Endothelial cell of umbilical vein (primary cell): ENCODE measurements around the gene SPDEF. TPM values are rescaled to one million over a fixed set of nuclear protein-coding genes. Genes with fewer than 3 reads are reported as not detected.

Source experiments
- BruUV-seq: library from RNA; stranded (reverse); fragments of 400-500 nt; replicated peaks from 2 replicates; lab custom pipeline; 2021; lab: Mats Ljungman, UMichigan
- CTCF ChIA-PET: fragments of 300-600, 350-600 bp; sonication (Branson Sonifier 250); formaldehyde crosslinking; loops from one replicate; lab custom pipeline; 2021; ENCODE audit warnings: antibody characterized with exemption, inconsistent platforms; lab: Charles Lee
- POLR2A ChIA-PET: fragments of 300-600, 350-600 bp; sonication (Branson Sonifier 250); formaldehyde crosslinking; loops from one replicate; lab custom pipeline; 2021; ENCODE audit warnings: antibody characterized with exemption, inconsistent platforms; lab: Charles Lee
- DNase-seq: peaks from one replicate; pipeline ENCODE4 v3.0.0-alpha.2; 2011; ENCODE audit warnings: low read depth, low spot score
- FAIRE-seq: peaks from 2 replicates; lab custom pipeline; 2011; peaks lifted over from hg19 to GRCh38; lab: Jason Lieb, UNC
- H2AFZ ChIP-seq: 2 replicates; pipeline ENCODE4 v1.6.0; 2012; ENCODE audit warnings: low read depth, low read length, control low read depth, inconsistent platforms
- H3K27ac ChIP-seq: 2 replicates; pipeline ENCODE4 v1.5.1; 2011; ENCODE audit warnings: low read depth, mild to moderate bottlenecking, control low read depth, low read length, moderate library complexity; ENCODE audit not compliant: insufficient read depth
- H3K27me3 ChIP-seq, 2 experiments: 2 replicates each; pipeline versions ENCODE4 v1.6.0 to v1.6.1; 2011; ENCODE audit warnings: low read length in 2 of 2, mixed read lengths in 1 of 2; ENCODE audit not compliant: control insufficient read depth in 2 of 2, insufficient read depth in 2 of 2
- H3K36me3 ChIP-seq, 2 experiments: 2 replicates in 1 of 2; 3 replicates in 1 of 2; pipeline ENCODE4 v1.5.1; 2011; ENCODE audit warnings: low read length in 2 of 2, mild to moderate bottlenecking in 1 of 2, moderate library complexity in 1 of 2; ENCODE audit not compliant: control insufficient read depth in 2 of 2, insufficient read depth in 2 of 2; ENCODE audit errors: extremely low read depth in 1 of 2
- H3K4me1 ChIP-seq: 3 replicates; pipeline ENCODE4 v1.5.1; 2011; ENCODE audit warnings: mild to moderate bottlenecking, low read length; ENCODE audit not compliant: control insufficient read depth, insufficient read depth; ENCODE audit errors: extremely low read depth
- H3K4me2 ChIP-seq: 2 replicates; pipeline ENCODE4 v1.6.1; 2011; ENCODE audit warnings: low read length, control low read depth, mixed read lengths; ENCODE audit not compliant: insufficient read depth
- H3K4me3 ChIP-seq, 3 experiments: fragments of 200-600 bp in 1 of 3; sonication (generic), shearing (Covaris generic) in 1 of 3; replicated peaks in 1 of 3; 2 replicates each; pipeline ENCODE4 v1.5.1; 2011 to 2016; ENCODE audit warnings: control low read depth in 3 of 3, low read length in 3 of 3, mild to moderate bottlenecking in 2 of 3, inconsistent platforms in 1 of 3, low read depth in 1 of 3, moderate library complexity in 1 of 3; ENCODE audit not compliant: insufficient read depth in 1 of 3
- H3K79me2 ChIP-seq: 2 replicates; pipeline ENCODE4 v1.6.0; 2012; ENCODE audit warnings: low read length, inconsistent platforms; ENCODE audit not compliant: control insufficient read depth, insufficient read depth
- H3K9ac ChIP-seq: replicated peaks from 2 replicates; pipeline ENCODE3; 2011; ENCODE audit warnings: low read length, control low read depth; ENCODE audit not compliant: insufficient read depth; ENCODE audit errors: extremely low read depth
- H3K9me1 ChIP-seq: replicated peaks from 3 replicates; pipeline ENCODE4 v1.6.0; 2011; ENCODE audit warnings: mild to moderate bottlenecking, low read length; ENCODE audit not compliant: control insufficient read depth, insufficient read depth; ENCODE audit errors: extremely low read depth
- H3K9me3 ChIP-seq: replicated peaks from 2 replicates; pipeline ENCODE4 v1.5.1; 2012; ENCODE audit warnings: low read length, inconsistent platforms; ENCODE audit not compliant: control insufficient read depth, insufficient read depth
- H4K20me1 ChIP-seq: replicated peaks from 2 replicates; pipeline ENCODE3; 2011; ENCODE audit warnings: mild to moderate bottlenecking, low read length; ENCODE audit not compliant: control insufficient read depth, insufficient read depth; ENCODE audit errors: extremely low read depth
- EZH2 ChIP-seq: IDR thresholded peaks from 2 replicates; pipeline ENCODE4 v1.6.1; 2012; ENCODE audit warnings: borderline replicate concordance, low read depth, mild to moderate bottlenecking, moderate library complexity, low read length, inconsistent platforms; ENCODE audit not compliant: severe bottlenecking
- FOS ChIP-seq: IDR thresholded peaks from 2 replicates; pipeline ENCODE4 v1.6.1; 2011; ENCODE audit warnings: mild to moderate bottlenecking, low read length, moderate library complexity, borderline replicate concordance; ENCODE audit not compliant: insufficient read depth
- GATA2 ChIP-seq: IDR thresholded peaks from 2 replicates; pipeline ENCODE4 v1.7.0; 2011; ENCODE audit warnings: low read depth, mild to moderate bottlenecking, moderate library complexity, mixed read lengths, low read length; ENCODE audit not compliant: insufficient read length, insufficient read depth
- JUN ChIP-seq: IDR thresholded peaks from 2 replicates; pipeline ENCODE4 v1.6.1; 2011; ENCODE audit warnings: borderline replicate concordance, low read depth; ENCODE audit not compliant: insufficient read length, insufficient read depth
- MYC ChIP-seq: IDR thresholded peaks from one replicate; pipeline ENCODE4 v1.6.1; 2011; ENCODE audit warnings: mild to moderate bottlenecking, low read depth, low read length
- POLR2A ChIP-seq: IDR thresholded peaks from 2 replicates; pipeline ENCODE4 v1.6.1; 2012; ENCODE audit warnings: low read depth, mild to moderate bottlenecking, control low read depth, low read length
- POLR2AphosphoS5 ChIP-seq: IDR thresholded peaks from 2 replicates; pipeline ENCODE4 v1.6.1; 2012; ENCODE audit warnings: low read depth, mild to moderate bottlenecking, control low read depth, low read length, moderate library complexity; ENCODE audit not compliant: insufficient read depth
- dilution Hi-C: fragments of 300-500 bp; cut with MboI; formaldehyde crosslinking; loops from one replicate; pipeline ENCODE4 v1.15.0; 2019; ENCODE audit warnings: low sequenced_read_pairs; ENCODE audit not compliant: extremely low pct_ligation_motif_present
- intact Hi-C: fragments of 100-400 bp; cut with micrococcal nuclease; formaldehyde crosslinking; loops from one replicate; pipeline ENCODE4 v1.10.0; 2022
- polyA plus RNA-seq, 4 experiments: library from polyadenylated mRNA; depleted of rRNA in 3 of 4; stranded (reverse) in 3 of 4; unstranded in 1 of 4; fragments of >200 nt; gene quantifications; 2 replicates each; pipeline versions ENCODE4 v1.2.1 to v1.2.3, GENCODE V29; 2011 to 2012; ENCODE audit warnings: missing spikeins in 1 of 4
- total RNA-seq: library from RNA; stranded (reverse); gene quantifications from 2 replicates; pipeline ENCODE4 v1.2.3, GENCODE V29; 2021
- TF ChIP-seq, protein P1 (sequence below): IDR thresholded peaks from 2 replicates; pipeline ENCODE4 v1.6.1; 2011; ENCODE audit not compliant: insufficient read depth, insufficient read length
- TF ChIP-seq, protein P2 (sequence below), 2 donors: IDR thresholded peaks; 1 replicate in 1 of 2; 2 replicates in 1 of 2; pipeline ENCODE4 v1.5.1; 2011; ENCODE audit warnings: low read length in 2 of 2, mild to moderate bottlenecking in 2 of 2, moderate library complexity in 2 of 2, control low read depth in 1 of 2, inconsistent platforms in 1 of 2, low read depth in 1 of 2; ENCODE audit not compliant: insufficient read depth in 1 of 2; ENCODE audit errors: extremely low read depth in 1 of 2

SPDEF gene
- total and polyA plus RNA-seq, 2 donors (not counting 3 experiments of a cell fraction or from before 2014, with no cell fraction given), result not detected

DNA sequence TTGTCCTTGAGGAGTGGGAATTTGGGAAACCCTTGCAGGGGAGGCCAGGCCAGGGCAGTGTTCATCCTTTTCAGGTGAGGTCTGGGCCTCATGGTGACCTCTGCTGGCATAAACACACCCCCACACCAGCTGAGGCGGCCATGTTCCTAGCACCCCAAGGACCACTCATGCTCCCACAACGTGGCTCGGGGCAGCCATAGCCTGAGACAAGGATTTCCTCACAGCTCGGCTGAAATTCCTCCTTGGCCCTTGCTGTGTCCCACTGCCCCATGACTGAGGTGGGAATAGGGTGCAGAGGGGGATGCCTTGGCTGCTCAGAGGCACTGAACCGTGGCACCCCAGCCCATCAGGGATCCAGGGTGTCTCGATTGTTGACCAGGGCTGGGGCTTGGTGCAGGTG, 27.3 kb upstream of the SPDEF start:
- no peak overlapping the region for H2AFZ ChIP-seq
- FAIRE-seq, result no peak
- intact Hi-C loops, result no loop called here

GRCh38 chr6:34581561-34581920, 25.4 kb upstream of the SPDEF start:
- H3K36me3 ChIP-seq, result no peaks in the 10 kb centered on the region
- no peaks in the 10 kb centered on the region for H3K9me3 ChIP-seq
- TF ChIP-seq POLR2A (no peak), JUN (no peak), MYC (no peak), EZH2 (no peak), FOS (no peak), GATA2 (no peak), POLR2AphosphoS5 (no peak)
- TF ChIP-seq, protein P1, sequence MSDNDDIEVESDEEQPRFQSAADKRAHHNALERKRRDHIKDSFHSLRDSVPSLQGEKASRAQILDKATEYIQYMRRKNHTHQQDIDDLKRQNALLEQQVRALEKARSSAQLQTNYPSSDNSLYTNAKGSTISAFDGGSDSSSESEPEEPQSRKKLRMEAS, result no peak
- TF ChIP-seq, protein P2, sequence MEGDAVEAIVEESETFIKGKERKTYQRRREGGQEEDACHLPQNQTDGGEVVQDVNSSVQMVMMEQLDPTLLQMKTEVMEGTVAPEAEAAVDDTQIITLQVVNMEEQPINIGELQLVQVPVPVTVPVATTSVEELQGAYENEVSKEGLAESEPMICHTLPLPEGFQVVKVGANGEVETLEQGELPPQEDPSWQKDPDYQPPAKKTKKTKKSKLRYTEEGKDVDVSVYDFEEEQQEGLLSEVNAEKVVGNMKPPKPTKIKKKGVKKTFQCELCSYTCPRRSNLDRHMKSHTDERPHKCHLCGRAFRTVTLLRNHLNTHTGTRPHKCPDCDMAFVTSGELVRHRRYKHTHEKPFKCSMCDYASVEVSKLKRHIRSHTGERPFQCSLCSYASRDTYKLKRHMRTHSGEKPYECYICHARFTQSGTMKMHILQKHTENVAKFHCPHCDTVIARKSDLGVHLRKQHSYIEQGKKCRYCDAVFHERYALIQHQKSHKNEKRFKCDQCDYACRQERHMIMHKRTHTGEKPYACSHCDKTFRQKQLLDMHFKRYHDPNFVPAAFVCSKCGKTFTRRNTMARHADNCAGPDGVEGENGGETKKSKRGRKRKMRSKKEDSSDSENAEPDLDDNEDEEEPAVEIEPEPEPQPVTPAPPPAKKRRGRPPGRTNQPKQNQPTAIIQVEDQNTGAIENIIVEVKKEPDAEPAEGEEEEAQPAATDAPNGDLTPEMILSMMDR (IDR thresholded peaks at IDR 0.05; ENCODE audit: extremely low read depth in 1 of 2, insufficient read depth in 1 of 2, low read depth in 1 of 2, low read length in 2 of 2), result no peak
- DNase-seq, result no peak
- H2AFZ ChIP-seq, result no peak overlapping the region
- POLR2A ChIA-PET, result no interaction called here
- CTCF ChIA-PET, result interaction anchor here (1.1 kb wide), 1 partner anchor 121 kb away, joined by 3 read pairs; no protein-coding TSS in a partner anchor
- no peak overlapping the region for H3K4me2 ChIP-seq
- H3K27me3 ChIP-seq, result no peaks in the 10 kb centered on the region
- H3K4me1 ChIP-seq, result no peaks in the 10 kb centered on the region
- no peaks in the 10 kb centered on the region for H3K79me2 ChIP-seq
- dilution Hi-C loops (no loop called here), intact Hi-C loops (no loop called here)
- BruUV-seq, result no TSS peak
- no peak overlapping the region for H3K27ac ChIP-seq
- no peaks in the 10 kb centered on the region for H4K20me1 ChIP-seq
- no peak for FAIRE-seq
- H3K4me3 ChIP-seq, result no peak overlapping the region
- no peak overlapping the region for H3K9ac ChIP-seq
- H3K9me1 ChIP-seq, result no peaks in the 10 kb centered on the region

More for the DNA sequence above, 27.3 kb upstream of the SPDEF start:
- Histone ChIP-seq H3K4me2 (no peak overlapping the region), H3K79me2 (no peaks in the 10 kb centered on the region), H3K4me1 (no peaks in the 10 kb centered on the region), H3K9me1 (no peaks in the 10 kb centered on the region), H3K4me3 (no peak overlapping the region), H3K27me3 (no peaks in the 10 kb centered on the region), H3K36me3 (peaks cover 0 to 6% of the 10 kb centered on the region in 2 experiments), H3K27ac (no peak overlapping the region), H4K20me1 (no peaks in the 10 kb centered on the region), H3K9ac (no peak overlapping the region), H3K9me3 (no peaks in the 10 kb centered on the region)
- no peak for DNase-seq
- ChIA-PET CTCF (no interaction called here), POLR2A (no interaction called here)
- TF ChIP-seq, protein P1, result no peak
- TF ChIP-seq EZH2, result no peak
- TF ChIP-seq JUN, result no peak
- TF ChIP-seq, protein P2 (IDR thresholded peaks at IDR 0.05; ENCODE audit: extremely low read depth in 1 of 2, insufficient read depth in 1 of 2, low read depth in 1 of 2, low read length in 2 of 2), result no peak
- no TSS peak for BruUV-seq
- dilution Hi-C loops, result no loop called here
